ENCODE data around the gene CAT.
A peak's percentile ranks its signal among the peaks of the same experiment; 100 is the strongest.
"Not testable (repeated sequence)": the region's sequence is repeated elsewhere in the genome, so short reads cannot be mapped to it uniquely, and the experiment has no call there.

CAT gene

DNA sequence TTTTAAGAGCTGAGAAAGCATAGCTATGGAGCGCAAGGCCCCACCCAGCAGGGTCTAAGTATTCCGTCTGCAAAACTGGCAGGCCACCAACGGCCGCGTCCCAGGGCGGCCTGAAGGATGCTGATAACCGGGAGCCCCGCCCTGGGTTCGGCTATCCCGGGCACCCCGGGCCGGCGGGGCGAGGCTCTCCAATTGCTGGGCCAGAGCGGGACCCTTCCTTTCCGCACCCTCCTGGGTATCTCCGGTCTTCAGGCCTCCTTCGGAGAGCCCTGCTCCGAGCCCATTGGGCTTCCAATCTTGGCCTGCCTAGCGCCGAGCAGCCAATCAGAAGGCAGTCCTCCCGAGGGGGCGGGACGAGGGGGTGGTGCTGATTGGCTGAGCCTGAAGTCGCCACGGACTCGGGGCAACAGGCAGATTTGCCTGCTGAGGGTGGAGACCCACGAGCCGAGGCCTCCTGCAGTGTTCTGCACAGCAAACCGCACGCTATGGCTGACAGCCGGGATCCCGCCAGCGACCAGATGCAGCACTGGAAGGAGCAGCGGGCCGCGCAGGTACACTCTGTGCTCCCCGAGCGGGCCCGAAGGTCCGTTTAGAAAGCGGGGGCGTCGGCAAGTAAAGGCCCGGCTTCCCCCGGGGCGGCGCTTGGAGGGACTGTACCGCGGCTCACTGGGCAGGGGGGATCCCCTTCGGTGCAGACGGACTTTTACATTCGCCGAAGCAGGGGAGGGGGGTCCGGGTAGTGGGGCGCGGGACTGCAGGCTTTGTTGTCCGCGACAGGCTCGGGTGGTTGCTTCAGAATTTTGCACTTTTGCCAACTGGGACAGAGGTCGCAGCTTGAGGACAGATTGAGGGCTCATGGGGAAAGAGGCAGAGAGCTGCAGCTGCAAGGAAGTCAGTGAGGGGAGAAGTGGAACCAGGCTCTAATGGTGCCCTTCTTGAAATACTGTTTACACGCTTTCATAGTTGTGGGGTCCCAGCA is at the start of gene CAT:
Gene CAT, plus strand, starts transcription at position 406 of the 979 bp plus-strand sequence. Its CDS starts 80 bp downstream, at position 486.
- DNase-seq (ENCODE audit: low read depth) = peak; percentile 96

DNA sequence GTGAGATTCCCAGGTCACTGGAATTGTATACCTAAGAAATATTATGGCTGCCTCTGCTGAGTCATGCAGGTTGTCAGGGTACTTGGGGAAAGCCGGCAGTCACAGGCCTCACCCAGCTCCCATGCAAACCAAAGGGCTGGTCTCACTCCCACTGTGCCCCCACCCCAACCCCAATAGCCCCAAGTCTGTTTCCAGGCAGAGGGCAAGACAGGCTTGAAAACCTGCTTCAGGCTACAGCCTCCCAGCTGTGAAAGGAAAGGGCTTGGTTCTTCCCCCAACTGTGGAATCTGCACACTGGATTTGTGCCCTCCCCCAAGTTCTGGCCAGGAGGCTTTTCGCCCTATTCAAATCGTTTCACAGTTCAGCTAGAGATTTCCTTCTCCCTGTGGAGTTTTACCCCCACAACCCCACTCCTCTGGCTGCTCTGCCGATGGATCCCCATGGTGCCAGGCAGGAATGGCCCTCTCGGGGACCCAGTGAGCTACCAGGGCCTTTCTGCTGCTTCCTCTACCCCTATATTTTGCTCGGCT is 43.9 kb upstream of the CAT start:
- no peak for DNase-seq (ENCODE audit: low read depth)

DNA sequence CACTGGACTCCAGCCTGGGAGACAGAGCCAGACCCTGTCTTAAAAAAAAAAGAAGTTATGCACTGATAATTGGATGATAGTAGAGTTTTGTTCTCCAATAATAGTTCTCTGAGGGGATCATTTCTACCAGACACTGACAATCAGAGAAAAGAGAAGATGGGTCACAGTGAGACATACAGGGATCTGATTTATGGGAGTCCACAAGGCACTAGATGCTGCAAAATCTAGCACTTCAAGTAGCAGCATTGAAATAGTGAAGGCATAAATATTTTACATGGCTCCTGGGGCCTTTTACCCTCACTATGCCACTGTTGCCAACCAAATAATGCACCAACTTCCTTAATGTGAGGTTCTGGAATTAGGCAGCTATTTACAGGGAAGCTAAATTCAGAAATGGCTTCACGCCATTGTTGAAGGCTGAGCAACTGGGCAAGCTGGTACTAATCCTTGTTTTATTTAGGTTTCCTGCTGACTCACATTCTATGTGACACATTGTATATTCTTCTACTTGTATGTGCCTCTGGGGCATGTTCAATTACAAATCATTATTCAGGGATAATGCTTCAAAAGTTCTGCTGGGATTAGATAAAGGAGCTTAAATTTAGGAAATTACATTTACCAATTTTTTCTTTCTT is 42.7 kb upstream of the CAT start:
- DNase-seq (ENCODE audit: low read depth) = no peak

DNA sequence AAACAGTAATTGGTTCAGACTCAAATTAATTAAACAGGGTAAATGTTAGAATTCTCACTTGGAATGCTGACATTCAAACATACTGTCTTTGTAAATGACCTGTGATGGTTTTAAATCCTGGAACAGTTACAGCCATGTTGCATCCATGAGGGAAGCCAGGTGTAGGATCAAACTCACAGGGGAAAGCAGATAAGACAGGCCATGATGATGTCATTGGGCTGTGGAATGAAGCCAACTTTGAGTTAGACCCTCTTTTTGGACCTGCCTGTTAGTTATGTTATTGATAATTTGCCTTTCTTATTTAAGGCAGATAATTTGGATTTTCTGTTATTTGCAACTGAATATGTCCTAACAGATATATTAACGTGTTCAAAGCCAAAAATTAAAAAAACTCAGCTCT is 41.6 kb upstream of the CAT start:
- DNase-seq (ENCODE audit: low read depth) = no peak

DNA sequence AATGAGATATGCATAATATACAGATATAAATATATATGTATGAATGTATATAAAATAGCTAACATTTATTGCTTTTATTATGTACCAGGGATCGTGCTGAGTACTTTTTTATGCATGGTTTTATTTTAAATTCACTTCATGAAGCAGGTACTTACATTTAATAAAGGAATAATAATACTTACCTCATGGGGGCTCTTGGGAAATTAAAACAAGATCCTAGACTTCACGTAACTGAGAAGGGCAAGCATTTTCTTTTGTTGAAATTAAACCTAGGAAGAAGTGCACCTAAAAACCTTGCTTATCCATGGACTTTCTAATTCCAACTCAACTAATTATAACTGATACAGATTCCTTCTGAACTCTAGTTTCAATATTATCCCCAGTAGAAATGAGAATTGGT is 40.9 kb upstream of the CAT start:
- no peak for DNase-seq (ENCODE audit: low read depth)

DNA sequence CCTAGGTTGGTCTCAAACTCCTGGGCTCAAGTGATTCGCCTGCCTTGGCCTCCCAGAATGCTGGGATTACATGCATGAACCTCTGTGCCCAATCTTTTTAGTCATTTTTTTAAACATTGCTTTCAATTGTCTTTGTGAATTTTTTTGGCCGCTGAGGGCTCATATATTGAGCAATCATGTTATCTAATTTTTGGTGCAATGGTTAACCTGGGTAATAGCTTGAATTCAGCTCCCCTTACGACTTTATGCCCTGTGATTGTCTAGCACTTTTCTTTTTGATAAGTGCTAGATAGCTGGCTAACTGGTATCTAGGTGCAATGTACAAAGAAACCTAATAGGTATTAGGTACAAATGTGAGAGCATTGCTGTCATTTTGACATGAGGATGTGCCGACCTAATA is 35.3 kb upstream of the CAT start:
- no peak for DNase-seq (ENCODE audit: low read depth)

GRCh38 chr11:34404280-34404679 is 34.5 kb upstream of the CAT start:
- DNase-seq (ENCODE audit: low read depth) = no peak

- peak; percentile 8 for DNase-seq (ENCODE audit: low read depth)
Measured at GRCh38 chr11:34405079-34405858, 33.5 kb upstream of the CAT start.

DNA sequence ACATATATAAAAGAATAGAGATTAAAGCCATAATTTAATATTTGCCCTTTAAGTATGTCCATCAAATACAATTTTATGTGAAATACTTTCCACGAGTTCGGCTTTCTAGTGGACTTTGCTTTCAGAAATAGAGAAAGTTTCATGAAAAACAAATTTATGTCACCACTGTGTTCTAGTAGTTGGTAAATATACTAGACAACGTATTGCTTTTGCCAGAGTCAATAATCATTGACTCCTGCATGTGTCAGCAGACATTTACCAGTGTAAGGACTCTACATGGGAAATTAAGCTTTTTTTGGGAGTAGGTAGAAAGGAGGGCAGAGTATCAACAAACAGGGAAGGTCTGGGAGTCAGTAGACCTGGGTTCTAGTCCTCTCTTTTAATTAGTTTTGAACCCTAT is 32.3 kb upstream of the CAT start:
- DNase-seq (ENCODE audit: low read depth) = no peak

- no peak for DNase-seq (ENCODE audit: low read depth)
Measured at GRCh38 chr11:34407121-34407813, 31.5 kb upstream of the CAT start.

- DNase-seq (ENCODE audit: low read depth) = no peak
Measured at GRCh38 chr11:34408580-34409172, 30.1 kb upstream of the CAT start.

DNA sequence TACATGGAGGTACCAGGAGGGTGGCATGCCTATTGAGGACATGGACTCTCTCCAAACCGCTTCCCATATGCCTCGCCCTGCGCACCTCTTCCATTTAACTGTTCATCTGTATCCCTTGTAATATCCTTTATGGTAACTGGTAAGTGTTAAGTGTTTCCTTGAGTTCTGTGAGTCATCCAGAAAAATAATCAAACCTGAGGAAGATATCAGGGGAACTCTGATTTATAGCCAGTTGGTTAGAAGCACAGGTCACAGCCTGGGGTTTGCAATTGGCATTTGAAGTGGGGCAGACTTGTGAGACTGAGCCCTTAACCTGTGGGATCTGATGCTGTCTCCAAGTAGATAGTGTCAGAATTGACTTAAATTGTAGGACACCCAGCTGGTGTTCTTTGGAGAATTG is 27.6 kb upstream of the CAT start:
- DNase-seq (ENCODE audit: low read depth) = no peak

DNA sequence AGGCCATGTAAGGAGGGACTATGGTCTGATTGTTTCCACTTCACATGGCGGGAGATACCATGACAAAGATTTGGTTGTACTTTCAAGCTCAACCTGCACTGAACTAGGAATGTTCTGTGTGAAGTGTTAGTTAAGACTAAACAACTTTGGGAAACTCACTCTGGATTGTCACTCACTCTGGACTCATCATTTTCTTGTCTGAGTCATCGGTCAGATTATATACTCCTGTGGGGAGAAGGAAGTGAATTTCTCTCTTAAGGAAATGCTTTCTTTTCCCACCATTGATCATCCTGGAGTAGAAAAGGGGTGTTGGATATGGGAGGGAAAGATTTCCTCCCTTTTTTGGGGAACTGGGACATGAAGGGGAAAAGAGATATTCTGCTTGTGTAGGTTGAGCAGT is 26.9 kb upstream of the CAT start:
- no peak for DNase-seq (ENCODE audit: low read depth)

DNA sequence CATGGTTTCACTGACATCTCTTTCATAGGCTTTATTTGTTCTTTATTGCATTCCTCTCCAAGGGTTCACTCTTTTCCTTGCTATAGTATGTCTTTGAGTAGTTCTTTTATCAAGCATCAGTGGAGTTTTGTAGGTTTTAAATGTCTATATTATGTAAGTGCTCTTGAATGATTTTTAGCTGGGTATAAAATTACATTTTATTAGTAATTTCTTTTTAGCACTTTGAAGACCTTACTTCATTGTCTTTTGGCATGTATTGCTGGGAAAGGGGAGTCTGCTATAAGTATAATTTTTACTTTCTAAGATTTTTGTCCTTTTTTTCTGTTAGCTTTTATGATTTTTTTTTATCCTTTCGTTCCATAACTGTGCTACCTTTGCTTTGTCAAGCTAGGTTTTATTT is 25.5 kb upstream of the CAT start:
- DNase-seq (ENCODE audit: low read depth) = no peak

- DNase-seq (ENCODE audit: low read depth) = no peak
Measured at GRCh38 chr11:34415538-34415937, 23.2 kb upstream of the CAT start.

DNA sequence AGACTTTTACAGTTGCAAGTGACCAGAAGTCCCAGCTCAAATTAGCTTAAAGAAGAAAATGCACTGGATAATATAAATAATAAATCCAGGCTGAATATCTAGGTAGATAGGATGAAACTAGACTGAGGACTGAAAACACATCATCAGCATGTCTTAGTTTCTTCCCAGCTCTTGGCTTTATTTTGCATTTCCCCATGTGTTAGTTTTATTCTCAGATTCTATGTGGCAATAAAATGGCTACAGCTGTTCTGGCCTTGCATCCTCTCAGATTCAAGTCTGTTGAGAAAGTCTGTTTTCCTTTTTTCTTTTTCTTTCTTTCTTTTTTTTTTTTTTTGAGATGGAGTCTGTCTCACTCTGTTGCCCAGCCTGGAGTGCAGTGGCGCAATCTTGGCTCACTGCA is 22.6 kb upstream of the CAT start:
- DNase-seq (ENCODE audit: low read depth) = no peak

GRCh38 chr11:34416766-34417165 is 22.0 kb upstream of the CAT start:
- DNase-seq (ENCODE audit: low read depth) = peak; percentile 54

DNA sequence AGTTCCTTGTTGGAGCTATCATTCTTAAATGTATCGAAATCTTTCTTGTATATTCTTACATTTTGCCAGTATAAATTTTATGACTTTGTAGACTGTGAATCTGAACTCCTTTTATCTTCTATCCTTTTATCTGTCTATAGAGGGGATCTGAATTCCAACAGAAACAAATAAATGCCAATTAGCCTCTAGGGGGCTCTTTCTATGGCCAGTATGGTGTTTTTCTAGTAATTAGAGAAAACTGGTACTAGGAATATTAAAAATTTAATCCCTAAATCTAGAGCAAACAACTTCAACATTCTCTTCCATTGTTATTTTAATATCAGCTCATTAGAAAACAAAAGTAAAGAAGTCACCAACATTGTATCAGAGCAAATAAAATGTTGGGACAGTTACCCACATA is 21.5 kb upstream of the CAT start:
- DNase-seq (ENCODE audit: low read depth) = no peak

- no peak for DNase-seq (ENCODE audit: low read depth)
Measured at GRCh38 chr11:34419158-34419557, 19.6 kb upstream of the CAT start.

DNA sequence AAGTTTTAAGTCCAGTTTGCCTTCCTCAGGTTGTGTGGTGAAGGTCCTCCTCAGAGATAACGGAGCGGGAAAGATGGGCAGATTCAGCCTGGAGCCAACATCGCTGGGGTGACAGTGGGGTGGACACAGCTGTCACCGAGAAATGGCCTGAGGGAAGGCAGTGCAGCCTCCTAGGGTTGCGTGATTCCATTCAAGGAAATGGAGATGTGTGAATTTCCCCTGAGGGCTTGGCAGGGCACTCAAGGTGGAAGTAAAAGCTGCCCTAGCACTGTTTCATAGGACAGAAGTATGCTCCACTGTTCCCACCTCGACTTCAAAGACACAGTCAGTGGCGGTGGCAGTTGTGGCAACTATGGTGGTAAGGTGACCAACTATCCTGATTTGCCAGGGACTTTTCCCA is 15.4 kb upstream of the CAT start:
- no peak for DNase-seq (ENCODE audit: low read depth)

DNA sequence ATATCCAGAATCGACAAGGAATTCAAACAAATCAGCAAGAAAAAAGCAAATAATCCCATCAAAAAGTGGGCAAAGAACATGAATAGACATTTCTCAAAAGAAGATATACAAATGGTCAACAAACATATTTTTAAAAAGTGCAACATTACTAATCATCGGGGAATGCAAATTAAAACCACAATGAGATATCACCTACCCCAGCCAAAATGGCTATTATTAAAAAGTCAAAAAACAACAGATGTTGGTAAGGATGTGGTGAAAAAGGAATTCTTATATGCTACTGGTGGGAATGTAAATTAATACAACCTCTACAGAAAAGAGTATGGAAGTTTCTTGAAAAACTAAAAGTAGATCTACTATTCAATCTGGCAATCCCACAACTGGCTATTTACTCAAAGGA is 13.9 kb upstream of the CAT start:
- not testable (repeated sequence) for DNase-seq (ENCODE audit: low read depth)

All from amniotic epithelial cell (primary cell).